ENCODE data around the gene CIZ1.

CIZ1 gene

GRCh38 chr9:128121924-128122808, 69.2 kb downstream of the CIZ1 start:
- H3K4me2 ChIP-seq (ENCODE audit: low read depth, low read length, poor library complexity, severe bottlenecking) = no peak overlapping the region
- TF ChIP-seq EZH2phosphoT487 (IDR thresholded peaks at IDR 0.05; ENCODE audit: borderline replicate concordance) (no peak), CTCF (conservative IDR thresholded peaks at IDR 0.05; ENCODE audit: low read length) (no peak)
- H3K36me3 ChIP-seq (ENCODE audit: insufficient read depth, low read length) = peaks cover 10% of the 10 kb centered on the region; the same call in 1 of the 2 replicates
- H3K79me2 ChIP-seq (ENCODE audit: insufficient read depth, low read length) = peaks cover 29% of the 10 kb centered on the region
- no peak overlapping the region for H3K9ac ChIP-seq (ENCODE audit: low read depth, low read length, poor library complexity, severe bottlenecking)
- no peak overlapping the region for H2AFZ ChIP-seq (ENCODE audit: low read length)
- H3K4me1 ChIP-seq (ENCODE audit: insufficient read depth, low read length, poor library complexity, severe bottlenecking) = peaks cover 15% of the 10 kb centered on the region
- no peaks in the 10 kb centered on the region for H3K27me3 ChIP-seq (ENCODE audit: insufficient read depth, low read length, poor library complexity, severe bottlenecking)
- no peaks in the 10 kb centered on the region for H3K9me2 ChIP-seq (replicated peaks; ENCODE audit: low read depth, low read length)
- no peaks in the 10 kb centered on the region for H3K9me3 ChIP-seq (ENCODE audit: insufficient read depth, low read depth, low read length)
- no peaks in the 10 kb centered on the region for H3F3A ChIP-seq (ENCODE audit: low read depth)
- no peak overlapping the region for H3K4me3 ChIP-seq (ENCODE audit: low read length, poor library complexity, severe bottlenecking)
- peaks cover 10% of the 10 kb centered on the region for H4K20me1 ChIP-seq (ENCODE audit: insufficient read depth, low read length, poor library complexity, severe bottlenecking)

GRCh38 chr9:128121466-128121810, 69.9 kb downstream of the CIZ1 start:
- Histone ChIP-seq H3K9me3 (ENCODE audit: insufficient read depth, low read depth, low read length) (no peaks in the 10 kb centered on the region), H3K4me1 (ENCODE audit: insufficient read depth, low read length, poor library complexity, severe bottlenecking) (peaks cover 14% of the 10 kb centered on the region), H3K4me3 (ENCODE audit: low read length, poor library complexity, severe bottlenecking) (no peak overlapping the region), H3K27me3 (ENCODE audit: insufficient read depth, low read length, poor library complexity, severe bottlenecking) (no peaks in the 10 kb centered on the region), H2AFZ (ENCODE audit: low read length) (no peak overlapping the region), H3F3A (ENCODE audit: low read depth) (no peaks in the 10 kb centered on the region), H3K9me2 (replicated peaks; ENCODE audit: low read depth, low read length) (no peaks in the 10 kb centered on the region), H4K20me1 (ENCODE audit: insufficient read depth, low read length, poor library complexity, severe bottlenecking) (peaks cover 10% of the 10 kb centered on the region), H3K4me2 (ENCODE audit: low read depth, low read length, poor library complexity, severe bottlenecking) (no peak overlapping the region), H3K9ac (ENCODE audit: low read depth, low read length, poor library complexity, severe bottlenecking) (no peak overlapping the region), H3K79me2 (ENCODE audit: insufficient read depth, low read length) (peaks cover 22% of the 10 kb centered on the region), H3K36me3 (ENCODE audit: insufficient read depth, low read length) (peaks cover 10% of the 10 kb centered on the region; the same call in 1 of the 2 replicates)
- no peak for TF ChIP-seq CTCF (conservative IDR thresholded peaks at IDR 0.05; ENCODE audit: low read length)
- TF ChIP-seq EZH2phosphoT487 (IDR thresholded peaks at IDR 0.05; ENCODE audit: borderline replicate concordance) = no peak

GRCh38 chr9:128120741-128121465, 70.5 kb downstream of the CIZ1 start:
- Histone ChIP-seq H4K20me1 (ENCODE audit: insufficient read depth, low read length, poor library complexity, severe bottlenecking) (peaks cover 6% of the 10 kb centered on the region), H3K36me3 (ENCODE audit: insufficient read depth, low read length) (peaks cover 10% of the 10 kb centered on the region; the same call in 1 of the 2 replicates), H3K79me2 (ENCODE audit: insufficient read depth, low read length) (peaks cover 17% of the 10 kb centered on the region; the same call in 1 of the 2 replicates), H3K9ac (ENCODE audit: low read depth, low read length, poor library complexity, severe bottlenecking) (no peak overlapping the region), H3K4me2 (ENCODE audit: low read depth, low read length, poor library complexity, severe bottlenecking) (no peak overlapping the region), H3F3A (ENCODE audit: low read depth) (no peaks in the 10 kb centered on the region), H2AFZ (ENCODE audit: low read length) (no peak overlapping the region), H3K9me2 (replicated peaks; ENCODE audit: low read depth, low read length) (no peaks in the 10 kb centered on the region), H3K4me1 (ENCODE audit: insufficient read depth, low read length, poor library complexity, severe bottlenecking) (peaks cover 9% of the 10 kb centered on the region), H3K4me3 (ENCODE audit: low read length, poor library complexity, severe bottlenecking) (no peak overlapping the region), H3K27me3 (ENCODE audit: insufficient read depth, low read length, poor library complexity, severe bottlenecking) (no peaks in the 10 kb centered on the region), H3K9me3 (ENCODE audit: insufficient read depth, low read depth, low read length) (no peaks in the 10 kb centered on the region)
- TF ChIP-seq EZH2phosphoT487 (IDR thresholded peaks at IDR 0.05; ENCODE audit: borderline replicate concordance) (no peak), CTCF (conservative IDR thresholded peaks at IDR 0.05; ENCODE audit: low read length) (no peak)
